ENCODE data around the gene DCAF4.
"Not testable (repeated sequence)": the region's sequence is repeated elsewhere in the genome, so short reads cannot be mapped to it uniquely, and the experiment has no call there.

The DCAF4 gene

DNA sequence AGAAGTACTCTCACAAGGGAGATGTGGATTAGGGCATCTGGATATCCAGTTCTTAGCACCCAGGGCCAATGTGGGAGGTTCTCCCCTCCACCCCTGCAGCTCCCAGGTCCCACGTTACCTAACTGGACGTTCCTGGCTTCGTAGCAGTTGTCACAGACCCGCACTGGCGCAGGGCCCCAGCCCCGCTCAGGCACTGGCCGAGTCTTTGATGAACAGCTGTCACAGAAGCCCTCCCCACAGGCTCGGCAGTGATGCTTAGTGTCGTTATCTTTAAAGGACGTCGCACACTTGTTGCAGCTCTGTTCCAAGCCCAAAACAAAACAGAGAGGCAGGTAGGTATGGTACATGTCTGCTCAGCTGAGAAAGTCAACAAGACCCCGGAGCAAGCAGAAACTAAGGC lies 48.4 kb downstream of the DCAF4 start:
- DNase-seq, result no peak

DNA sequence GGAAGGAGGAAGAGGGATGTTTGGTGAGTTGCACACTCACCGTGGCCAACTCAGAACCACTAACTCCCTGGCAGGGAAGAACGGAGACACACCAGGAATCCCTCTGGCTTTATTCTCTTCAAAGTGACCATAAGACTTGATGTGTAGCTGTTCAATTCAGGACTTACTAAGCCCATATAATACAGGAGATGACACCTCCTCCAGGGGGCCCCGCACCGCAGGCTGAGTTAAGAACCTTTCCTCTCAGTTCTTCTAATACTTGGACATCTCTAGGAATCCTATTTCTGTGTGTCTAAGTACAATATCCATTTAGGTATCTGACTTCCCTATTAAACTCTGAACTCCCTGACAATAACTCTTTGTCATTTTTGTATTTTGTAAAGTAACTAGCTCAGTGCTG lies 49.5 kb downstream of the DCAF4 start:
- no peak for DNase-seq

DNA sequence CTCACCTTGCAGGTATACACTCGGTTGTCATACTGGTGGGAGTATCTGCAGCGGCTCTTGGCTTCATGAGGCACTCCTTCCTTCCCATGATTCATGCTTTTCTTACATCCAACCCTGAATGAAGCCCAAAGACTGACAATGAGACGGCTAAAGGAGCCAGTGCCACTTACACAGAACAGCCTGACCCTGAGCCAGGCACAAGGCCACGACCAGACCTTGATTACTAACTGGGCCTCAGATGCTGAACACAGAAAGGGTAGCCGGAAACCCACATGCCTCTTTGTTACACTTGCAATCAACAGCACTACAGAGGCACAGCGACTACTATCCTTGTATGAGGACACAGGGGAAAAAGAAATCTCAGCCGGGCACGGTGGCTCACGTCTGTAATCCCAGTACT lies 52.6 kb downstream of the DCAF4 start:
- DNase-seq, result no peak

DNA sequence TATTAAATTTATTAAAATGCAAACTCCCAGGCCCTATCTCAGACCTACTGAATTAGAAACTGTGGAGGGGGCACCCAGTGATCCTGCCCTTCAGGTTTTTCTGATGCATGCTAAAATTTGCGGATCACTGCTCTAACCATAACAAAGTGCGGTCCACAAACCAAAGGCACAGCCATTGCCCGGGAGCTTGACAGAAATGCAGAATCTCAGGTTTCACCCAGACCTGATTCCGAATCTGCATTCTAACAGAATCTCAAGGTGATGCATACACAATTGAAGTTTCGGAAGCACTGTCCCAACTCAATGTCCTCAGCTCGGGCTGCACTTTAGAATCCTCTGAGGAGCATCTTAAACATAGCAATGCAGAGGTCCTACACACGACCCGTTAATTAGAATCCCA lies 54.6 kb downstream of the DCAF4 start:
- DNase-seq, result no peak

DNA sequence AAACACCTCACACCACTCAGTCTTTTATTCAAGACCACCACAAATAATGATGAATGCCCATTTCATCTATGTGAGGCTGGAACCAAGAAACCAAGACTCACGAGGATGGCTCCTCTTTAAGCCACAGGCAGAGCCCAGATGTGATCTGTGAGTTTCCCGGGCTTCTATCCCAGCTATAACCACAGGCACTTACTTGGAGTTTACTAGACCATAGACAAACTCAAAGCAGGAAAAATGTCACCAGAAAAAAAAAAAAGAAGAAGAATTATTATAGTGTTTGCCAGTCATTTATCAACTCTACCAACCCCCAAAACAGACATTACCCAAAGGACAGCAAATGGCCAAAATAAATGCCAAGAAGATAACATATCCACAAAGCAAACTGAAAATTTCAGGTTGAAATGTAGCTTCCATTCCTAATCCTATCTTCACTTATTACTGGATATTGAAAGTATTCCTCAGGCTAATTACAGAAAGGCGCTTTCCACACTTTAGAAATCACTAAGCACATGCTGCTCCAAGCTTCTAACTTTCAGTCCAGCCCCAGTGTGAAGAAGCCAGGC lies 56.0 kb downstream of the DCAF4 start:
- no peak for DNase-seq

DNA sequence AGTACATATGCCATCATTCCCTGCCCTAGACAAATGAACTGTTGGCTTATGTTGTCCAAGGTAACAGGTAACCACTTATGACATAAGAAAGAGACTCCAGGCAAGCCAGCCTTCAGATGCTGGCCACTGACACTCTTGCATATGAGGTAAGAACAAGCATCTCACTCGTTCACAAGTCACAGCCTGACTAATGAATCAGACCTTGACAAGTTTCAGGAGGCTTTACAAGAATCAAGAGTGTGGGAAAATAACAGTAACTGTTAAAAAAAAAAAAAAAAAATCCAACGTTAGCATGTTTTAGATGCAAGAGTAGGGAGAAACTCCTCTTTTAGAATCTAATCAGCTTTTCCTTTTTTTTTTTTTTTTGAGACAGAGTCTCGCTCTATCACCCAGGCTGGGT lies 60.0 kb downstream of the DCAF4 start:
- no peak for DNase-seq

DNA sequence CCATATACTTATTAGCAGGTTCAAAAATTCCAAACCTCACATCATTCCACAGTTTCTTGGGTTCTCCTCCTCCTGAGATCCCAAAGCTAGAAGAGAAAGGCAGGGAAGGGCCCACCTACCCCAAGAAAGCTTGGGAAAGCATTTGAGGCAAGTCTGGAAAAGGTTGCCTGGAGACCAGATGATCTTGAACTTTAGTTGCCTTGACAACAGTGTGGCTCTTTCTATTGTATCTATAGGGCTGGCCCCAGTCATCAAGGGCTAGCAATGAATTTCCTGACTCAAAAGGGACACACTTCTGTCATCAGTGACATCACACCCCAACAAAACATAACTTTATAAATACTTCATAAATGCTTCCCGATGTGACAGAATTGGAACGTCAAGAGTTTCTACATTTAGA lies 60.6 kb downstream of the DCAF4 start:
- no peak for DNase-seq

DNA sequence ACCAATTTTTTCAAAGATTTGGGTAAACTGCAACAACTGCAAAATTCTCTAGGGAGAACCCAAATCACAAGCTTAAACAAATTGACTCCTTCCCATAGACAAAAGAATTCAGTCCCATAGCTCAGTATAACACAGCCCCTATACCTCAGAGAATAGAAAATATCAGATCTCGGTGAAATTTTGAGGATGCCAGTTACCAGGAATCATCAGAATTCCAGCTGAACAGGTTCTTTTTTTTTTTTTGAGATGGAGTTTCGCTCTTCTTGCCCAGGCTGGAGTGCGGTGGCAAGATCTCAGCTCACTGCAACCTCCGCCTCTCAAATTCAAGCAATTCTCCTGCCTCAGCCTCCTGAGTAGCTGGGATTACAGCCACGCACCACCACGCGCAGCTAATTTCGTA lies 63.9 kb downstream of the DCAF4 start:
- no peak for DNase-seq

DNA sequence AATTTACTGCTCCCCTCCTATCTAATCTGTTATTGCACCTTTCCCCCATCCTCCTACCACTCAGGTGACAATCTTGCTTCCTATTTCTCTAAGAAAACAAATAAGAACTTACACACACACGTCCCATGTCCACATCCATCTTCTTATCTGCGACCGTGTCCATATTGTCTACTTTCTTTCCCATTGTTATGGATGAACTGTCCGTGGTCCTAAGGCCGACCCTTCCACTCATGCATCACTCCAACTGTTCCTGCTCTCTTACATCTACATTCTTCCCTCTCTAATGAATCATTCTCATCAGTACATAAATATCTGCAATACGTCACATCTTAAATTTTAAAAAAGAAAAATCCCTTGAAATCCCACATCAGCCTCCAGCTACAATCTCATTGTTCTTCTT lies 70.7 kb downstream of the DCAF4 start:
- no peak for DNase-seq

DNA sequence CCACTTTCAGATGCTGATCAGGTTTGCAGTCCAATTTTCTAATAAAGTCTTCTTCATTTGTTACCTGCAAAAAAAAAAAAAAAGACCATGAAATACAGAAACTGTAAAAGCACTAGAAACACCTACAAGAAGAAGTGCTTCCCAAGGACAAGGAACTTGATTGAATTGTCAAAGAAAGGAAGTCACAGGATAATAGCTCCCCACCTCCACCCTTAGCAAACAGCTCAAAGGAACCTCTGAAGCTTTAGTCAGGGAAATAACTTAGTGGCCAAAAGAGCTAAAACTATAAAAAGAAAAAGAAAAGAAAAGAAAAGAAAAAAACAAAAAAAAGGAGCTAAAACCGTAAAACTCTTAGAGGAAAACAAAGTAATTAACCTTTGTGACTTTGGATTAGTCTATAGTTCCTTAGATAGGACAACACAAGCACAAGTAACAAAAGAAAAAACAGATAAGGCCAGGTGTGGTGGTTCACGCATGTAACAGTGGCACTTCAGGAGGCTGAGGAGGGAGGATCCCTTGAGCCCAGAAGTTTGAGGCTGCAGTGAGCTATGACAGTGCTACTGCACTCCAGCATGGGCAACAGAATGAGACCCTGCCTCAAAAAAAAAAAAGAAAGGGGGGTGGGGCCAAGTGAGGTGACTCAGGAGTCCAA lies 72.1 kb downstream of the DCAF4 start:
- no peak for DNase-seq

DNA sequence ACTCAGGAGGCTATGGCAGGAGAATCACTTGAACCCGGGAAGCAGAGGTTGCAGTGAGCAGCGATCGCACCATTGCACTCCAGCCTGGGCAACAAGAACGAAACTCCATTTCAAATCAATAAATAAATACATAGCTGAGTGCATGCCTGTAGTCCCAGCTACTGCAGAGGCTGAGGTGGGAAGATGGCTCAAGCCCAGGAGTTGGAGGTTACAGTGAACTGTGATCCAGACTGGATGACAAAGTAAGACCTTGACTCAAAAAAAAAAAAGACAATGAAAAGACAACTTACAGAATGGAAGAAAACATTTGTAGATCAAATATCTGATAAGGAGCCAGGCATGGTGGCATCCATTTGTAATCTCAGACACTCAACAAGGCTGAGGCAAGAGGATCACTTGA lies 73.1 kb downstream of the DCAF4 start:
- DNase-seq, result no peak

DNA sequence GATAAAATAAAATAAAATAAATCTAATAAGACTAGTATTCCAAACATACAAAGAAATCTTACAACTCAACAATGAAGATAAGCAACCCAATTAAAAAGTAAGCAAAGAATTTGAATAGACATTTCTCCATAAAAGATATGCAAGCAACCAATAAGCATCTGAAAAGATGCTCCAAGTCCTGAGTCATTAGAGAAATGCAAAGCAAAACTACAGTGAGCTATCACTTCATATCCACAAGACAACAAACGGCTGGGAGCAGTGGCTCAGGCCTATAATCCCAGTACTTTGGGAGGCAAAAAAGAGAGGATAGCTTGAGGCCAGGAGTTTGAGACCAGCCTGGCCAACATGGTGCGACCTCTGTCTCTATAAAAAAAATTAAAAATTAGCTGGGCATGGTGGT lies 73.8 kb downstream of the DCAF4 start:
- DNase-seq, result no peak

DNA sequence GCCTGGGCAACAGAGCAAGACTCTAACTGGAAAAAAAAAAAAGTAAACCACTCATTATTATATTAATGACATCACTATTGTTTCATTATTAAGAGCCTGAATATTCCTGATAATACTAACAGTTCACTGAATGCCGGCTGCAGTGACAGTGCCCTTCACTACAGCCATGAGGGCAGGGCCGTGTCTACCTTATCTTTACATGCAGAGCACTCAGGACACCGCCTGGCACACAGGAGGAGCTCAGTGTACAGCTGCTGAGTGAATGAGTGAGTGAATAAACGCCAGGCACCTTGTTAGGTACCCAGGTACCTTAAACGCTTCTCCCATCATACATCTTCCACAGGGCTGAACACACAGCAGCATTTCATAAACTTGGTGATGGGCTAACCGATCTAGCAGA lies 77.4 kb downstream of the DCAF4 start:
- no peak for DNase-seq

DNA sequence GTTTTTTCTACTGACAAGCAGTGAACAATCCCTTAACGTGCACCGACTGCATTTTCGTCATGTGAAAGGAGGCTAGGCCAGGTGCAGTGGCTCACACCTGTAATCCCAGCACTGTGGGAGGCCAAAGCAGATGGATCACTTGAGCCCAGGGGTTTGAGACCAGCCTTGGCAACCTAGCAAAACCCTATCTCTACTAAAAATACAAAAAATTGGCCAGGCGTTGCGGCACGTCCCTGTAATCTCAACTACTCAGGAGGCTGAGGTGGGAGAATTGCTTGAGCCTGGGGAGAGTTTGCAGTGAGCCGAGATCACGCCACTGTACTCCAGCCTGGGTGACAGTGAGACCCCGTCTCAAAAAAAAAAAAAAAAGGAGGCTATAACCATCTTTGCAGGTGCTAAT lies 78.4 kb downstream of the DCAF4 start:
- not testable (repeated sequence) for DNase-seq

DNA sequence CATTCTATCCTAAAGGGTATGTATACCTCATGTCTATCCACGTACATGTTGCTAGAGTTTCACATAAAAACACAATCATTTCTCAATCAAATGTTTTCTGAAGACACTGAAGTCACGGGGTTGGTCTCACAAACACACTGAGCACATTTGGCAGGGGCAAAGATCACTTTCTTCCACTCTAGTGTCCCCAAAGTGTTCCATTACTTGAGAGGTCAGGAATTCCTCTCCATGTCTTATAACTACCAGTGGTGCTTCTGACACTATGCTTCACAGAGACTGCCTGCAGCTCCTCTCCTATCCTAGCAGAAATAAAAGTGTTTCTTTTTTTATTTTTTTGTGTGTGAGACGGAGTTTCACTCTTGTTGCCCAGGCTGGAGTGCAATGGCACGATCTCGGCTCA lies 81.6 kb downstream of the DCAF4 start:
- no peak for DNase-seq

DNA sequence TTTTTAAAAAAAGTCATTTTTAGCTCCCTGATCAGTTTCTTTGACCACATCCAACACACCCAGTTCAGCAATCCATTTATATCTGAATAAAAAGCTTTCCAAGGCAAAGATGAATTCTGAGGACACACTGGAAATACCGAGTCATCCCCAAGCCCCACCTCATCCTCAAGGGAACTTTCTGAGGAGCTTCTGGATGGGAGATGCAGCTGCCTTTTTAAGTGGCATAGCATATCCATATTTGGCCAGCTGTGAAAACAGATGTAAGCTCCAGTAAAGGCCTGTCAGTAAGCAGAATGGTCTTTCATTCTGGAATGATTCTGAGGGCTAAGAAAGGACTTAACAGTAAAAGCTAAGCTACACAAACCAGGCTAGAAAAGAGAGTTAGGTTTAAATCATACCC lies 82.2 kb downstream of the DCAF4 start:
- no peak for DNase-seq
